Tibial artery (tissue), 4 donors: ENCODE measurements around the gene GPR25.

ENCODE experiments used
- DNase-seq, 2 donors: peaks; one replicate each; pipeline ENCODE4 v3.0.0-alpha.2; 2019
- H3K27ac ChIP-seq, 2 donors: fragments of 200-600 bp; sonication (generic) in 1 of 2; 1 replicate in 1 of 2; 2 replicates in 1 of 2; pipeline ENCODE4 v1.5.1; 2018 to 2019; ENCODE audit warnings: mild to moderate bottlenecking in 1 of 2
- H3K27me3 ChIP-seq, 2 donors: fragments of 200-600 bp; sonication (generic) in 1 of 2; one replicate each; pipeline versions ENCODE4 v1.5.1 to v1.6.0; 2016 to 2019
- H3K36me3 ChIP-seq, 3 donors: fragments of 200-600 bp; sonication (generic) in 2 of 3; one replicate each; pipeline ENCODE4 v1.5.1; 2016 to 2019; ENCODE audit warnings: mild to moderate bottlenecking in 2 of 3
- H3K4me1 ChIP-seq, 4 donors: fragments of 200-600 bp; sonication (generic) in 2 of 4; 1 replicate in 3 of 4; 2 replicates in 1 of 4; pipeline ENCODE4 v1.5.1; 2016 to 2019
- H3K4me3 ChIP-seq, 2 donors: fragments of 200-600 bp; sonication (generic) in 1 of 2; 1 replicate in 1 of 2; 2 replicates in 1 of 2; pipeline ENCODE4 v1.5.1; 2018 to 2019; ENCODE audit warnings: mild to moderate bottlenecking in 2 of 2
- H3K9me3 ChIP-seq, 3 donors: fragments of 200-600 bp; sonication (generic) in 1 of 3; one replicate each; pipeline ENCODE4 v1.5.1; 2016 to 2019
- intact Hi-C: fragments of 100-400 bp; cut with DNase I; formaldehyde crosslinking; loops from one replicate; pipeline ENCODE4 v1.15.0; 2023; ENCODE audit warnings: low total_unique reads
- TF ChIP-seq, protein P1 (sequence below), 2 experiments: fragments of 200-600 bp in 1 of 2; fragments of 450-650 bp in 1 of 2; IDR thresholded peaks; one replicate each; pipeline ENCODE4 v1.5.1; 2017 to 2019; ENCODE audit warnings: antibody characterized with exemption in 2 of 2, mild to moderate bottlenecking in 1 of 2, moderate library complexity in 1 of 2

GPR25 gene

DNA sequence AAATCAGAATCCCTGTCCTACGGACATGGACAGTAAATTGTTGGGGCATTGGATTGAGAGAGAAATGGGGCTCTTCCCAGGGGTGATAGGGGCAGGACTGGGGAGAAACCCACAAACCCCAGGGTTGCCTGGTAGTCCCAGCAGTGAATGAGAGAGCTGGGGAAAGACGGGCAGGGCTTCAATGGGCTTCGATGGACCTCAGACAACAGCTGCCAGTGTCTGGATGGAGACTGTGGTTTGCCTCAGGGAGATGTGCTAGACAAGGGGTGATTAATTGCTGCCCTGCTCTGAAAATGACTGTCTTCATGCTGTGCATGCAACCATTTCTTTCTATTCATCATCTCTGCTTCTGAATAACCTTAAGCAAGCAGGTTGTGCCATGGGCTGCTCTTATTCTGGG is 7.4 kb downstream of the GPR25 start:
- TF ChIP-seq, protein P1, sequence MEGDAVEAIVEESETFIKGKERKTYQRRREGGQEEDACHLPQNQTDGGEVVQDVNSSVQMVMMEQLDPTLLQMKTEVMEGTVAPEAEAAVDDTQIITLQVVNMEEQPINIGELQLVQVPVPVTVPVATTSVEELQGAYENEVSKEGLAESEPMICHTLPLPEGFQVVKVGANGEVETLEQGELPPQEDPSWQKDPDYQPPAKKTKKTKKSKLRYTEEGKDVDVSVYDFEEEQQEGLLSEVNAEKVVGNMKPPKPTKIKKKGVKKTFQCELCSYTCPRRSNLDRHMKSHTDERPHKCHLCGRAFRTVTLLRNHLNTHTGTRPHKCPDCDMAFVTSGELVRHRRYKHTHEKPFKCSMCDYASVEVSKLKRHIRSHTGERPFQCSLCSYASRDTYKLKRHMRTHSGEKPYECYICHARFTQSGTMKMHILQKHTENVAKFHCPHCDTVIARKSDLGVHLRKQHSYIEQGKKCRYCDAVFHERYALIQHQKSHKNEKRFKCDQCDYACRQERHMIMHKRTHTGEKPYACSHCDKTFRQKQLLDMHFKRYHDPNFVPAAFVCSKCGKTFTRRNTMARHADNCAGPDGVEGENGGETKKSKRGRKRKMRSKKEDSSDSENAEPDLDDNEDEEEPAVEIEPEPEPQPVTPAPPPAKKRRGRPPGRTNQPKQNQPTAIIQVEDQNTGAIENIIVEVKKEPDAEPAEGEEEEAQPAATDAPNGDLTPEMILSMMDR (IDR thresholded peaks at IDR 0.05), result no peak
- H3K4me1 ChIP-seq, result no peaks in the 10 kb centered on the region
- DNase-seq, result no peak
- no peaks in the 10 kb centered on the region for H3K36me3 ChIP-seq
- H3K27me3 ChIP-seq, result peaks cover 0 to 10% of the 10 kb centered on the region in 2 donors
- H3K9me3 ChIP-seq, result no peaks in the 10 kb centered on the region
- intact Hi-C loops, result no loop called here
- H3K4me3 ChIP-seq, result no peak overlapping the region
- no peak overlapping the region for H3K27ac ChIP-seq

DNA sequence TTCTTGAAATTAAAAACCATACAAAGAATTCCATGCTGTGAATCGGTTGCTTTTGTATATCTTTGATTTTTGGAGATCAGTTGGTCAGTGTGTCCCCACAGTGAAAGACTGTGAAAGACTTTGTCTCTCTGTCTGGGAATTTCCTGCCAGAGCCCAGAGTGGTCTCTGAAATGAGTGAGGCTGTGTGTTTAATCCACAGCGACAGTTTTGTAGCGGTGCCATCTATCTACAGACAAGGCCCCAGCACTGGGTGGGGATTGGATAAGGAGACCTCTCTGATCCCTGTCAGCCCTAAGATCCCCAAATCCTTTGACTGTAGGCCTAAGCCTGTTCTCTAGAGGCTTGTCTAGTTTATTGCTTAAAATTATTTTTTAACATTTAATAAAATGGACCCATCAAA is 10.3 kb downstream of the GPR25 start:
- no peaks in the 10 kb centered on the region for H3K9me3 ChIP-seq
- TF ChIP-seq, protein P1 (IDR thresholded peaks at IDR 0.05), result no peak
- peaks cover 0 to 6% of the 10 kb centered on the region in 2 donors for H3K27me3 ChIP-seq
- intact Hi-C loops, result no loop called here
- H3K4me1 ChIP-seq, result no peaks in the 10 kb centered on the region
- H3K36me3 ChIP-seq, result no peaks in the 10 kb centered on the region
- DNase-seq, result no peak
- no peak overlapping the region for H3K4me3 ChIP-seq
- H3K27ac ChIP-seq, result no peak overlapping the region

DNA sequence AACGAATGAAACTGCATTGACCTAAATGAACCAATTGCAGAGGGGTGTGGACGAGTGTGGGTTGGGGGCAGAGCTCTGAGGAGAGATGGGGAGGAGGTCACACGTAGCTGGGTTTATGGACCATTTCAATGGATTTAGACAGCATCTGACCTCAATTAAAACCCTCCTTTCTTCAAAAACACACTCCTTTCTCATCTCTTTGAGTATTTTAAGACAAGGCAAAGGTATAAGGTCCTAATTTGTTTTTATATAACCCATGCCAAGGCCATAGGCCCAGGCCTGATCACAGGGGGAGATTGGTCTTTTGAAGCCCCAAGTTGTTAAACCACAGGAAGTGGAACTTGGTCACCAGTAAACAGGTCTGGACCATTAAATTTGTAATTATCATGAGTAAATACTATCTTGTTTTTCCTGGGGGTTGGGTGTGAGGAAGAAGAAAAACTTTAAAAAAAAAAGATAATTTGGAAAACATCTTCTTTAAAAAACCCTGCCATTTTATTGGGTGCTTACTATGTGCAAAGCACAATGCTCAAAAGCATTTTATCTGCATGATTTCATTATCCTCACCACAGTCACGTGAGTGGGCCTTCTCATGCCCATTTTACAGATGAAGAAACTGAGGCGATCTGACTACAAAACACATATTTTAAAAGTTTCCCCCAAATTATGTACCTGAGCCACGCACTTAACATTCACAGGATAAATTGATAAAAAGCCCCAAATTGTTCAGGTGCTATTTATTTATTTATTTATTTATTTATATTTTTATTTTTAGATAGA is 13.0 kb downstream of the GPR25 start:
- TF ChIP-seq, protein P1 (IDR thresholded peaks at IDR 0.05), result no peak
- no peaks in the 10 kb centered on the region for H3K36me3 ChIP-seq
- H3K27me3 ChIP-seq, result peaks cover 1 to 4% of the 10 kb centered on the region in 2 donors
- H3K4me3 ChIP-seq, result no peak overlapping the region
- H3K4me1 ChIP-seq, result peaks cover 0 to 7% (median 2%) of the 10 kb centered on the region in 4 donors
- no peak overlapping the region for H3K27ac ChIP-seq
- intact Hi-C loops, result no loop called here
- H3K9me3 ChIP-seq, result no peaks in the 10 kb centered on the region
- DNase-seq, result no peak

DNA sequence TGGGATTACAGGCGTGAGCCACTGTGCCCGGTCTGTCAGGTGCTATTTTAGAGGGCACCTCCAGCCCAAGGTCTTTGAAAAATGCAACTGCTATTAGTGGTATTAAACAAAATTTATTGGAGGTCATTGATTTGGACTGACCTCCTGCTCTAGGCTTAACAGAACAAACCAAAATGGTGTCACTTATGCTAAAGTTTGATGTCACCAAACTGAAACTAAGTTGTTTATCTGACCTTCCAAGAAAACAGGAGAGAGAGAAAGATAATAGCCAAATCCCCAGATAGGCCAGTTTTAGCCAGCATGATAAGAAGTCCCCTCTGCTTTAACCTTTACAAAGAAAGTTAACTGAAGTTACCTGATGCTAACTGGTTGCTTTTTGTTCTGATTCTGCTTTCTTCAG is 13.8 kb downstream of the GPR25 start:
- H3K36me3 ChIP-seq, result no peaks in the 10 kb centered on the region
- H3K27me3 ChIP-seq, result peaks cover 3 to 4% of the 10 kb centered on the region in 2 donors
- H3K4me1 ChIP-seq, result peaks cover 0 to 15% (median 7%) of the 10 kb centered on the region in 4 donors
- TF ChIP-seq, protein P1 (IDR thresholded peaks at IDR 0.05), result no peak
- intact Hi-C loops, result no loop called here
- H3K27ac ChIP-seq, result no peak overlapping the region
- DNase-seq, result no peak
- no peaks in the 10 kb centered on the region for H3K9me3 ChIP-seq
- no peak overlapping the region for H3K4me3 ChIP-seq

DNA sequence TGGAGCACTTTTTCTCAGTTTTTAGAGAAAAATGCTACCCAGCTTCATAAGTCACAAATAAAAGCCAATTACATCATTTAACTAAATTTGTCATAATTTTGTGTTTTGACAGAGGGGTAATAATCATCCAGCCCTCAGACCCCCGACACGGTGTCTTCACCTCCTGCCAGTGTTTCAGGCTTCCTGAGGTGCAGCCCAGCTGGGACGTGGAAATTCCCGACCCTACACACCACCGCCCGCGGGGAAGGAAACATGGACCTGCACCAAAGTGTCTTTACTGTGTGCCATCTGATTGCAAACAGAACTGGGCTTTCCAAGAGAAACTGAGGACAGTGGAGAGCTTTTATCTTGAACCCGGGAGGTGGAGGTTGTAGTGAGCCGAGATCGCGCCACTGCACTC is 14.3 kb downstream of the GPR25 start:
- DNase-seq, result no peak
- no peak overlapping the region for H3K4me3 ChIP-seq
- no peak overlapping the region for H3K27ac ChIP-seq
- intact Hi-C loops, result no loop called here
- H3K36me3 ChIP-seq, result no peaks in the 10 kb centered on the region
- H3K4me1 ChIP-seq, result peaks cover 0 to 19% (median 11%) of the 10 kb centered on the region in 4 donors
- peaks cover 3 to 4% of the 10 kb centered on the region in 2 donors for H3K27me3 ChIP-seq
- TF ChIP-seq, protein P1 (IDR thresholded peaks at IDR 0.05), result no peak
- H3K9me3 ChIP-seq, result no peaks in the 10 kb centered on the region
